Osteoblast (primary cell): Measurements from ENCODE around the gene CD44. TPM values are rescaled to one million over a fixed set of nuclear protein-coding genes. Genes with fewer than 3 reads are reported as not detected.
"Not testable (repeated sequence)": the region's sequence is repeated elsewhere in the genome, so short reads cannot be mapped to it uniquely, and the experiment has no call there.

Experiments used
- DNase-seq: peaks from one replicate; pipeline ENCODE4 v3.0.0; 2011; ENCODE audit warnings: low spot score, mixed read lengths; ENCODE audit not compliant: insufficient read length; ENCODE audit errors: missing footprints
- H2AFZ ChIP-seq: 2 replicates; pipeline ENCODE4 v1.6.0; 2011; ENCODE audit warnings: mild to moderate bottlenecking, low read length
- H3K27ac ChIP-seq: 2 replicates; pipeline ENCODE4 v1.5.1; 2011; ENCODE audit warnings: mild to moderate bottlenecking, low read depth, low read length, moderate library complexity
- H3K27me3 ChIP-seq: 2 replicates; pipeline ENCODE4 v1.6.0; 2012; ENCODE audit warnings: mild to moderate bottlenecking, control low read depth, inconsistent platforms, low read length, moderate library complexity; ENCODE audit not compliant: insufficient read depth
- H3K36me3 ChIP-seq: 2 replicates; pipeline ENCODE4 v1.5.1; 2011; ENCODE audit warnings: mild to moderate bottlenecking, low read length, control low read depth, moderate library complexity; ENCODE audit not compliant: insufficient read depth
- H3K4me1 ChIP-seq: 2 replicates; pipeline ENCODE4 v1.5.1; 2011; ENCODE audit warnings: mild to moderate bottlenecking, low read length, control low read depth, moderate library complexity; ENCODE audit not compliant: insufficient read depth
- H3K4me2 ChIP-seq: 2 replicates; pipeline ENCODE4 v1.6.0; 2011; ENCODE audit warnings: mild to moderate bottlenecking, low read length; ENCODE audit not compliant: insufficient read depth
- H3K4me3 ChIP-seq: fragments of 200-600 bp; sonication (generic); 3 replicates; pipeline ENCODE4 v1.5.1; 2012; ENCODE audit warnings: mild to moderate bottlenecking, low read length, inconsistent platforms; ENCODE audit not compliant: insufficient read depth
- H3K79me2 ChIP-seq: 2 replicates; pipeline ENCODE4 v1.6.0; 2012; ENCODE audit warnings: mild to moderate bottlenecking, low read length, control low read depth, inconsistent platforms; ENCODE audit not compliant: insufficient read depth
- H3K9me3 ChIP-seq: 2 replicates; pipeline ENCODE4 v1.5.1; 2011; ENCODE audit warnings: low read depth, low read length, control low read depth
- H4K20me1 ChIP-seq: 2 replicates; pipeline ENCODE4 v1.6.0; 2012; ENCODE audit warnings: mild to moderate bottlenecking, low read length, control low read depth; ENCODE audit not compliant: insufficient read depth
- CTCF ChIP-seq: IDR thresholded peaks from 2 replicates; pipeline ENCODE4 v1.5.1; 2011; ENCODE audit warnings: mild to moderate bottlenecking, low read depth, low read length, moderate library complexity; ENCODE audit errors: extremely low read depth
- total RNA-seq: library from RNA; depleted of rRNA; stranded (reverse); fragments of >200 nt; gene quantifications from 2 replicates; pipeline ENCODE4 v1.2.3, GENCODE V29; 2012

The CD44 gene
- total RNA-seq, 1 donor: 238 TPM

GRCh38 chr11:35223371-35223796, 84.4 kb downstream of the CD44 start:
- H3K4me2 ChIP-seq: no peak overlapping the region
- H4K20me1 ChIP-seq: no peaks in the 10 kb centered on the region
- peaks cover 6% of the 10 kb centered on the region for H3K4me1 ChIP-seq
- no peaks in the 10 kb centered on the region for H3K79me2 ChIP-seq
- H3K4me3 ChIP-seq: no peak overlapping the region
- H3K27ac ChIP-seq: no peak overlapping the region
- DNase-seq: no peak
- H2AFZ ChIP-seq: no peak overlapping the region
- no peaks in the 10 kb centered on the region for H3K27me3 ChIP-seq
- no peaks in the 10 kb centered on the region for H3K9me3 ChIP-seq
- TF ChIP-seq CTCF: no peak
- peaks cover 95% of the 10 kb centered on the region for H3K36me3 ChIP-seq

DNA sequence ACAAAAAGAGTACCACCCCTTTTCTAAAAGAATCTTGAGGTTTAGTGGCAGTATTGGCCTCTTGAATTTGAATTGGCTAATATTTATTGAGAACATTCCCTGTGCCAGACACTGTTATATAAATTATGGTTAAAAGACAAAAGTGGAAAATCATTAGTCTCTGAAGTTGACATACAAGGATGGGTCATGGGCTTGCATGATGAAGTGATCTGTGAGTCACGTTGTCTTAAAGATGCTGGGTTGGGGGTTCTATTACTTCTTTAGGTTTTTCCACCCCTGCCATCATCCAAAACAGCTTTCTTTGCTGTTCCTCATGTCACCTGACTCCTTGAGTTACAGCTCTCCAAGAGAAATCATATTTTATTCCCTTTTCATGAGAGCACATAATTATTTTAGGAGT, 85.0 kb downstream of the CD44 start:
- H3K9me3 ChIP-seq: no peaks in the 10 kb centered on the region
- H3K27me3 ChIP-seq: no peaks in the 10 kb centered on the region
- H2AFZ ChIP-seq: no peak overlapping the region
- DNase-seq: no peak
- no peak for TF ChIP-seq CTCF
- H3K4me1 ChIP-seq: peaks cover under 1% of the 10 kb centered on the region
- no peak overlapping the region for H3K4me3 ChIP-seq
- no peak overlapping the region for H3K4me2 ChIP-seq
- no peak overlapping the region for H3K27ac ChIP-seq
- H4K20me1 ChIP-seq: no peaks in the 10 kb centered on the region
- H3K79me2 ChIP-seq: no peaks in the 10 kb centered on the region
- H3K36me3 ChIP-seq: peaks cover 95% of the 10 kb centered on the region

DNA sequence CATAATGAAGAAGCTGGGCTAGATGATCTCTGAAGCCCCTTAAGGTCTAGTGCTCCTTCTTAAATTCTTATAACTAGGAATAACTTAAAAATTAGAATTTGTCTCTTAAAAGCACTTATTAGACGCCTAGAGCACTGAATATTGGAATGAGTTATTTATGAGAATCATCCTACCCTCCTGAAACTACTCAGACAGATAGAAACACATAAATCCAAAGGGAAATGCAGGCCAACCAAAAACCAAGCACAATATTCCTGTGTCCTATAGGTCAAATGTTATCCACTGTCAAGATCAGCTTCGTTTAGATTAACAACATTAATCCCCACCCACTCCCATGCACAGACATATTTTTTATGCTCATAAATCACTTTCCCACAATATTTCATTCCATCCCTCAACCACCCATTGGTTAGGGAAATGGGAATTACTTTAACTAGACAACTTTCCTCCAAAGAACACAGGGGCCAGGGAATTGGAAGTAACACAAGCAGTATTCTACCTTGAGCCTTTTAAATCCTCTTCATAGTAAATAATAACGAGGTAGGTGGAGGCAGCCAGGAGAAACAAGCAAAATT, 87.1 kb downstream of the CD44 start:
- DNase-seq: no peak
- no peak overlapping the region for H3K4me3 ChIP-seq
- no peaks in the 10 kb centered on the region for H4K20me1 ChIP-seq
- H3K36me3 ChIP-seq: peaks cover 95% of the 10 kb centered on the region
- TF ChIP-seq CTCF: no peak
- no peak overlapping the region for H2AFZ ChIP-seq
- H3K27ac ChIP-seq: no peak overlapping the region
- H3K79me2 ChIP-seq: no peaks in the 10 kb centered on the region
- H3K4me1 ChIP-seq: no peaks in the 10 kb centered on the region
- no peaks in the 10 kb centered on the region for H3K9me3 ChIP-seq
- no peak overlapping the region for H3K4me2 ChIP-seq
- H3K27me3 ChIP-seq: no peaks in the 10 kb centered on the region

GRCh38 chr11:35226756-35227155, 87.8 kb downstream of the CD44 start:
- H3K4me1 ChIP-seq, DNase-seq, H3K27ac ChIP-seq, H3K27me3 ChIP-seq, H4K20me1 ChIP-seq, H3K4me3 ChIP-seq, H3K4me2 ChIP-seq, H2AFZ ChIP-seq, H3K79me2 ChIP-seq, H3K9me3 ChIP-seq: not testable (repeated sequence)
- peaks cover 95% of the 10 kb centered on the region for H3K36me3 ChIP-seq
